ENCODE data around the gene NTSR2. TPM values are rescaled to one million over a fixed set of nuclear protein-coding genes. Genes with fewer than 3 reads are reported as not detected.
A peak's percentile ranks its signal among the peaks of the same experiment; 100 is the strongest.

Gene NTSR2
- total and polyA plus RNA-seq, 8 donors: not detected

DNA sequence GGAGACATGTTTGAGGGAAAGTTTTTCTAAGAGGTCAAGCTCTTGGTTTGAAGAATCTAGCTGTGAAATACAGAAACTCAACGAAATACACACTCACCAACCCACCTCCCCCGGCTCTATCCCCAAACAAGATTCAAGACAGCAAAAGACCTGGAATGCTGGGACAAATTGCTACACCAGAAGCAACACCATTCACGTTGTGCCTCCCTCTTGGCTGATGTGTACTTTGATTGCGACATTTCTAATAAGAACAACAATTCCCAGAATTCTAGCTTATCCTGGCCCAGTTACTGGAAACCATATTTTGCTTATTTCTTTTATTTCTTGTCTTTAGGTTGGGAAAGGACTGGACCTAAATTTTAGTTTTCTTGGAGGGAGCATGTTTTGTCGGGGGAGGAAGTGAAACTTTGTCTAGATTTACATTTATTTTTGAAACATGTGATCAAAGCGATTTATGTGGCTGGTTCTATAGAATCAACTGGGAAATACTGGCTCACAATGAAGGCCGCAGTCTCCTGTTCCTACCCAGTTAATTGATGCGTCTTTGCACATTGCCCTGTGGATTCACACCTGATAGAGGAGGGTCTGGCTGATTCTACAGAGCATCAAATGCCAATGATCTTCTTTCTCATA, 46.8 kb upstream of the NTSR2 start:
- TF ChIP-seq POLR2A (IDR thresholded peaks at IDR 0.05): no peak
- TF ChIP-seq EP300 (IDR thresholded peaks at IDR 0.05): no peak
- TF ChIP-seq, protein P1, sequence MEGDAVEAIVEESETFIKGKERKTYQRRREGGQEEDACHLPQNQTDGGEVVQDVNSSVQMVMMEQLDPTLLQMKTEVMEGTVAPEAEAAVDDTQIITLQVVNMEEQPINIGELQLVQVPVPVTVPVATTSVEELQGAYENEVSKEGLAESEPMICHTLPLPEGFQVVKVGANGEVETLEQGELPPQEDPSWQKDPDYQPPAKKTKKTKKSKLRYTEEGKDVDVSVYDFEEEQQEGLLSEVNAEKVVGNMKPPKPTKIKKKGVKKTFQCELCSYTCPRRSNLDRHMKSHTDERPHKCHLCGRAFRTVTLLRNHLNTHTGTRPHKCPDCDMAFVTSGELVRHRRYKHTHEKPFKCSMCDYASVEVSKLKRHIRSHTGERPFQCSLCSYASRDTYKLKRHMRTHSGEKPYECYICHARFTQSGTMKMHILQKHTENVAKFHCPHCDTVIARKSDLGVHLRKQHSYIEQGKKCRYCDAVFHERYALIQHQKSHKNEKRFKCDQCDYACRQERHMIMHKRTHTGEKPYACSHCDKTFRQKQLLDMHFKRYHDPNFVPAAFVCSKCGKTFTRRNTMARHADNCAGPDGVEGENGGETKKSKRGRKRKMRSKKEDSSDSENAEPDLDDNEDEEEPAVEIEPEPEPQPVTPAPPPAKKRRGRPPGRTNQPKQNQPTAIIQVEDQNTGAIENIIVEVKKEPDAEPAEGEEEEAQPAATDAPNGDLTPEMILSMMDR (IDR thresholded peaks at IDR 0.05): no peak
- TF ChIP-seq POLR2AphosphoS5 (IDR thresholded peaks at IDR 0.05): peak in 2 of 3 donors; percentile 23 to 36
- peaks cover 0 to 21% (median 1%) of the 10 kb centered on the region in 4 donors for H3K4me1 ChIP-seq
- no peak overlapping the region for H3K4me3 ChIP-seq
- H3K27me3 ChIP-seq: no peaks in the 10 kb centered on the region
- peak in 1 of 2 donors; percentile 19 for DNase-seq
- intact Hi-C loops (cut with DNase I; ENCODE audit: low total_unique reads): no loop called here
- H3K9me3 ChIP-seq: no peaks in the 10 kb centered on the region
- 67 to 78% (median 77%) methylated on average over 8 of the region's 8 CpGs for WGBS, 5 donors
- peak overlapping the region in 3 of 5 donors; percentile 23 to 48 (median 24) for H3K27ac ChIP-seq
- H3K36me3 ChIP-seq: no peaks in the 10 kb centered on the region

DNA sequence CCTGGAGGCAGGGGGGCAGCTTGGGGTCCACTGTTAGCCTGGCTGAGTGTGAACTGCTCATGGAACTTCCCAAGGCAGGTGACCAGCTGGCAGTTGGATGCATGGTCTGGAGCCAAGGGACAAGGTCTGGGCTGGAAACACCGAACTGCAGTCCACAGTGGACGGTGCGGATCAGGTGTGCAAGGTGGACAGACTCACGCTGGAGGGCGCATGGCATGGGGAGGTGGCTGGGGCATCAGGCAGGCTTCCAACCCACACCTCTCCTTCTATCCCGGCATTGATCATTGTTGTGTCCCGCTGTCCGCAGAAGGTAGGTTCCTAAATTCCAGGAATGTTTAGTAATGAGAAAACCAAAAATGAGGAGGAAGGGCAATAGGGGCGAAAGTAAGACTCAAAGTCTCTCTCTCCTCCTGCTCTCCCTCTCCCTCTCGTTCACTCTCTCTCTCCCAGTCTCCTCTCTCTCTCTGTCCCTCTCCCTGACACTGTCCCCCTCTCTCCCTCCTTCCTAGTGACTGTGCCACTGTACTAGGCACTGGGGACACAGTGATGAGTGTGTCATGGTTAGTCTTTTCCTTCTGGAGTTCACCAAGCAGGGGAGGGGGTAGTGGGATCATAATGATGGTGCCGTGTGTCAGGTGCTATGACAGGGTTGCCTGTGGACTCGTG, 46.1 kb upstream of the NTSR2 start:
- Histone ChIP-seq H3K4me3 (no peak overlapping the region), H3K4me1 (peaks cover 0 to 28% (median 5%) of the 10 kb centered on the region in 4 donors), H3K27me3 (no peaks in the 10 kb centered on the region), H3K36me3 (no peaks in the 10 kb centered on the region), H3K27ac (peak overlapping the region in 3 of 5 donors; percentile 23 to 48 (median 24)), H3K9me3 (no peaks in the 10 kb centered on the region)
- intact Hi-C loops (cut with DNase I; ENCODE audit: low total_unique reads): no loop called here
- no peak for DNase-seq
- WGBS, 5 donors: 88 to 94% (median 92%) methylated on average over 12 of the region's 12 CpGs
- no peak for TF ChIP-seq POLR2AphosphoS5 (IDR thresholded peaks at IDR 0.05)
- TF ChIP-seq EP300 (IDR thresholded peaks at IDR 0.05): no peak
- no peak for TF ChIP-seq POLR2A (IDR thresholded peaks at IDR 0.05)
- TF ChIP-seq, protein P1 (IDR thresholded peaks at IDR 0.05): no peak

DNA sequence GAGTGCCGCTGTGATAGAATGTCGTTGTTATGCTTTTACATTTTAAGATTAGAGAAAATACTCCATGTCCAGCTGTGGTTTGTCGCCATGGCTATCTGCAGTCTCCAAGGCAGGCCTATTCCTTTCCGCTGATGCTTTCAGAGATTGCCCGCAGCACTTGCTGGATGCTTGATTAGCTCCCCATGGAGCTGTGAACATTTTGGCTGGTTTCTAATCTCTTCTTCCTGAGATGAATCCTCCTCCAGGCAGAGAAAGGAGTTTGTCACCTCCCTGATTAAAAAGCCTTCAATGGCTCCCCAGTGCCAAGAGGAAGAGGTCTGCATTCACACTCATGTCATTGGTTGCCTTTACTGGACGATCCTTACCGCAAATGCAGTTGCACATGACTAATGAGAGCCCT, 43.8 kb upstream of the NTSR2 start:
- intact Hi-C loops (cut with DNase I; ENCODE audit: low total_unique reads): no loop called here
- 86 to 96% (median 93%) methylated on average over 7 of the region's 7 CpGs for WGBS, 5 donors
- no peak overlapping the region for H3K4me3 ChIP-seq
- no peak overlapping the region for H3K27ac ChIP-seq
- H3K27me3 ChIP-seq: no peaks in the 10 kb centered on the region
- TF ChIP-seq POLR2A (IDR thresholded peaks at IDR 0.05): no peak
- TF ChIP-seq, protein P1 (IDR thresholded peaks at IDR 0.05): no peak
- TF ChIP-seq EP300 (IDR thresholded peaks at IDR 0.05): no peak
- TF ChIP-seq POLR2AphosphoS5 (IDR thresholded peaks at IDR 0.05): no peak
- no peaks in the 10 kb centered on the region for H3K36me3 ChIP-seq
- DNase-seq: no peak
- H3K4me1 ChIP-seq: peaks cover 0 to 35% (median 16%) of the 10 kb centered on the region in 4 donors
- H3K9me3 ChIP-seq: no peaks in the 10 kb centered on the region

DNA sequence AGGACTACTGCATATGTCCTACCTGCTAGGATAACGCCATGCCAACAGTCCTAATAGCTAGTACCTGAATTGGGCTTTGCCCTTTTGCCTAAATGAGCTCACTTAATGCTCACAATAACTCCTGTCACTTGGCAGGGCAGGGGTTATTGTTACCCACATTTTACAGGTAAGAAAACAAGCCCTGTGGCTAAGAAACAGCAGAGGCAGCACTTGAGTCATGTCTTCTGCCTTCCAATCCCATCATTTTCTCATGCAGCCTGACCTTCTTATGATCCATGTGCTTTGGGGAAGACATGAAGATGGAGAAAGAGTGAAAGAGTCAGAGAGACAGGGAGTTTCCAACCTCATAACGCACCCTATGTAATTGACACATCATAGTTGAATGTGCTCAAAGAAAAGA, 42.9 kb upstream of the NTSR2 start:
- intact Hi-C loops (cut with DNase I; ENCODE audit: low total_unique reads): no loop called here

More for the DNA sequence above, 42.9 kb upstream of the NTSR2 start:
- Histone ChIP-seq H3K4me1 (peaks cover 0 to 35% (median 16%) of the 10 kb centered on the region in 4 donors), H3K27me3 (no peaks in the 10 kb centered on the region), H3K4me3 (no peak overlapping the region), H3K36me3 (no peaks in the 10 kb centered on the region), H3K9me3 (no peaks in the 10 kb centered on the region), H3K27ac (no peak overlapping the region)
- TF ChIP-seq POLR2A (IDR thresholded peaks at IDR 0.05) (no peak), EP300 (IDR thresholded peaks at IDR 0.05) (no peak), POLR2AphosphoS5 (IDR thresholded peaks at IDR 0.05) (no peak)
- TF ChIP-seq, protein P1 (IDR thresholded peaks at IDR 0.05): no peak
- no peak for DNase-seq
- 94 to 96% (median 95%) methylated on average over 2 of the region's 2 CpGs for WGBS, 5 donors
